Hematopoietic multipotent progenitor cell treated with erythropoietin and hydrocortisone succinate and interleukin-3 and kit ligand, for 15 days (in vitro differentiated cells): Measurements from ENCODE around the gene TMEM201.
A peak's percentile ranks its signal among the peaks of the same experiment; 100 is the strongest.

Experiments used
- DNase-seq: peaks from one replicate; pipeline ENCODE4 v3.0.0-alpha.2; 2015; ENCODE audit warnings: low spot score

Gene TMEM201

GRCh38 chr1:9600861-9601834 lies 12.4 kb downstream of the TMEM201 start:
- DNase-seq = no peak

DNA sequence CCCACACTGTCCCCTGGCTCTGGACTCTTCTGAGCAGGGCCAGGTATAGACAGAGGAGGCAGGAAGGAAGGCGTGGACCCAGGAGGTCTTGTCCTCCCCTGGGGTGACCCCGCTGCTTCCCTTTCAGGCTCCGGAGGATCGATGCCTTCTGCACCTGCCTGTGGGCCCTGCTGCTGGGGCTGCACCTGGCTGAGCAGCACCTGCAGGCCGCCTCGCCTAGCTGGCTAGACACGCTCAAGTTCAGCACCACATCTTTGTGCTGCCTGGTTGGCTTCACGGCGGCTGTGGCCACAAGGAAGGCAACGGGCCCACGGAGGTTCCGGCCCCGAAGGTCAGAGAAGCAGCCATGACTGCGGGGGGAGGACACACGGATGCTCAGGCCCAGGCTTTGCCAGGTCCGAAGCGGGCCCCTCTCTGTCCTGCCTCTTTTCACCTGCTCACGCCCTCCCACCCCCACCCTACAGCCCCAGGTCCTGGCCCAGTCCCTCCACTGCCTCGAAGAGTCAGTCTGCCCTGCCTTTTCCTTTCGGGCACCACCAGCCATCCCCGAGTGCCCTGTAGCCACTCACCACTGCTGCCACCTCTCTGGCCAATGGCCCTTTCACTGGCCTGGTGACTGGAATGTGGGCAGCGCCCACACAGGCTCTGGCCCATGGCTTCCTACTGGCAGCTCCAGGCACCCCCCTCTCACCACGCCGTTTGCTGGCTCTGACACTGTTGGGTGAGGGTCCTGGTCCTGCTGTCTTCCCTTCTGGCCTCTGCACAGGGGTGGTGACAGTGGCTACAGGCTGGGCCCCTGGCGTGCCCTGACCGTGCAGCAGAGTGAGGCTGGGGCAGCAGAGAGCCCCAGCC lies 13.5 kb downstream of the TMEM201 start:
- DNase-seq = no peak

- no peak for DNase-seq
Measured at GRCh38 chr1:9602794-9603167, 14.1 kb downstream of the TMEM201 start.

- no peak for DNase-seq
Measured at GRCh38 chr1:9603307-9603706, 14.6 kb downstream of the TMEM201 start.

DNA sequence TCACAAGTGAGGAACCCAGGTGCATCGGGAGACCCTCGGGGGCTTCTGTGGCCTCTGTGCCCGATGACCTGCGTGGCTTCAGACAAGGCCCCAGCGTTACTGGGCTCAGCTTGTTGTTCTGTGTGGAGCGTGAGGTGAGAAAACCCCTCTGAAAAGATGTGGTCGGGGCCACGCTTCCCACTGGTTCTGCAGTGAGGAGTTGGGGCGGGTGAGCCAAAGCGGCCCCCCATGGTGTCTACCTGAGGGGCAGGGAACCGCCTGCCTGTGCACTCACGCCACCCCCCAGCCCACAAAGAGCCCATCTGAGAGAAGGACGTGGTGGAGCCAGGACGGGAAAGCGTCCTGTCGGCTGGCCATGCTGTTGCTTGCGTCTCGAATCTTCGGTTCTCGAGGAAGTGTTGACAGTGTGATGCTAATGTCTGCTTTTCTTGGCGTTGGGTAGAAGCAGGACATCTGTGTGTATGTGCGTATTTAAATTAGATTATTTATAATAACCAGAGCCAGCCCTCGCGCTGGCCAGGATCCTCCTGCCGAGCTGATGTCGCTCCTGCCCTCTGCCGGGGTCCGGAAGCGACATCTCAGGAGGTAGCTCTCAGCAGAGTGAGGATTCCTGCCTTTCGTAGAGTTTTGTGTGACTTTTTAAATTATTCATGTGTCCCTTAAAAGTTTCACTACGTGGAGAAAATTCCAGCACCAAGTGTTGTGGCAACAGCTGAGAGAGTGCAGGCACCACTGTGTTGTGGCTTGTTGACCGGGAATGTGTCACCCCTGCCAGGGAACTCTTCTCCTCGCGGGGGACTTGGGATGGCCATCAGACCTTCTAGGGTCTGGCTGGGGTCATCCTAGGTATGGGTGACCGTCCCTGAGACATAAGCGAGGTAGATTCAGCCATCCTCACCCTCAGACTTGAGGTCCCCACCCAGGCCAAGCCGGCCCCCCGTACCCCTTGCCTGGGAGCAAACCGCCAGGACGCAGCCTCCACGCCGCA lies 15.3 kb downstream of the TMEM201 start:
- no peak for DNase-seq

GRCh38 chr1:9604836-9605235 lies 16.1 kb downstream of the TMEM201 start:
- no peak for DNase-seq

DNA sequence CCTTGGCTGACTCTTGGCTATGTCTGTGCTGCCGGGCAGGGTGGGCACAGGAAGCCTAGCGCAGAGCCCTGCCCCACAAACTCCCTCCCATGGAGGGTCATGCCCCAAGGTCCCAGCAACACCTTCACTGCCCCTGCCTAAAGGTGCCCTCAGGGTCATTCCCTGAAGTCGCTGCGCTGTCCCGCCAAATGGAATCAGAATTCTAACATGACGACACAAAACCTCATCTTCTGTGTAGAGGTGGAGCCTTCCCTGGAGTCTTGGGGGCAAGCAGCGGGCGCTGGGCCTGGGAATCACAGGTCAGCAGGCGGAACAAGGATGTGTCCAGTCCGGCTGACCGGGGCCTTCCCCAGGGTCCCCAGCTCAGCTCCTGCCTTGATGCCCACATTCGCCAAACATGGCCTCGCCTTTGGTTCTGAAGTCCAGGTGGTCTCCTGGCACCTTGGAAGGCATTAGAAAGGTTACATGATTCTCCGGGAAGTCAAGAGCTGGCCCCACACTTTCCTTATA lies 17.3 kb downstream of the TMEM201 start:
- no peak for DNase-seq

- DNase-seq = no peak
Measured at GRCh38 chr1:9606458-9606857, 17.7 kb downstream of the TMEM201 start.

DNA sequence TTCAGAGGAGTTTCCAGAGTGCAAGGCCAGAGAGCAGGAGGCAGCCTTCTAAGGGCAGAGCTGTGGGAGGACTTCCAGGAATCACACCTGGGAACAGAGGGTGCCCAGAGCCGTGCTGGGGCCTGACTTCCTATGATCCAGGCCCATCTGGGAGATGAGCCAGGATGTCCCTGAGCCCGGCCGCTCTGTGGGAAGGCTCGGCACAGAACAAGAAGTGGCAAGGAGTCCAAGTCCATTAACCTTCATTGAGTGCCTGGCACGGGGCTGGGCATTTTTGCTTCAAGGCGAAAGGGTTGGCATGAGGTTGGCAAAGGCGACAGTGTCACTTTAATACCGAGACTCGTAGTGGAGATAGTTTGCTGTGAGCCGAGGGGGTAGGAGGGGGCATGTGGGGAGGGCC lies 18.2 kb downstream of the TMEM201 start:
- no peak for DNase-seq

DNA sequence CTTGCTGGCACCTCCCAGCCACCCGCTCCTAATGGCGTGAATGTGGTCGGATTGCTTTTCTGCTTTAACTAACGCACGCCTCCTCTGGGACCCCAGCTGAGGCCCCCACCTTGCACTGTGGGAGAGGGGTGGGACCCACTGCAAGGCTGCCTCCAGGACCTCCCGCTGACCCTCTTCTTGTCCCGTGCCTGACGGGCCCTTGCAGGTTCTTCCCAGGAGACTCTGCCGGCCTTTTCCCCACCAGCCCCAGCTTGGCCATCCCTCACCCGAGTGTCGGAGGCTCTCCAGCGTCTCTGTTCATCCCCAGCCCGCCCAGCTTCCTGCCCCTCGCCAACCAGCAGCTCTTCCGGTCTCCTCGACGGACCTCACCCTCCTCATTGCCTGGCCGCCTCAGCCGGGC lies 18.6 kb downstream of the TMEM201 start:
- no peak for DNase-seq

GRCh38 chr1:9609998-9610397 lies 21.3 kb downstream of the TMEM201 start:
- no peak for DNase-seq

DNA sequence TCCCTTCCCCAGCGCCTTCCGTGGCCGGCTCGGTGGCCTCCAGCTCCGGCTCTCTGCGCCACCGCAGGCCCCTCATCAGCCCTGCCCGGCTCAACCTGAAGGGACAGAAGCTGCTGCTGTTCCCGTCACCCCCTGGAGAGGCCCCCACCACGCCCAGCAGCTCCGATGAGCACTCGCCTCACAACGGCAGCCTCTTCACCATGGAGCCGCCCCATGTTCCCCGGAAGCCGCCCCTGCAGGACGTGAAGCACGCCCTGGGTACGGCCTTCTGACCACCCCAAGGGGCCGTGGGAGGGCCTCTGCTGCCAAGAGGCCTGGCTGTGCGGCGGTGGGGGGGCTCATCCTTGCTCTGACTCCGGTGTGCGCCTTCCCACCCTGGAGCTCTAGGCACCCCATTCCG lies 21.8 kb downstream of the TMEM201 start:
- DNase-seq = no peak

- no peak for DNase-seq
Measured at GRCh38 chr1:9611716-9612115, 23.0 kb downstream of the TMEM201 start.

DNA sequence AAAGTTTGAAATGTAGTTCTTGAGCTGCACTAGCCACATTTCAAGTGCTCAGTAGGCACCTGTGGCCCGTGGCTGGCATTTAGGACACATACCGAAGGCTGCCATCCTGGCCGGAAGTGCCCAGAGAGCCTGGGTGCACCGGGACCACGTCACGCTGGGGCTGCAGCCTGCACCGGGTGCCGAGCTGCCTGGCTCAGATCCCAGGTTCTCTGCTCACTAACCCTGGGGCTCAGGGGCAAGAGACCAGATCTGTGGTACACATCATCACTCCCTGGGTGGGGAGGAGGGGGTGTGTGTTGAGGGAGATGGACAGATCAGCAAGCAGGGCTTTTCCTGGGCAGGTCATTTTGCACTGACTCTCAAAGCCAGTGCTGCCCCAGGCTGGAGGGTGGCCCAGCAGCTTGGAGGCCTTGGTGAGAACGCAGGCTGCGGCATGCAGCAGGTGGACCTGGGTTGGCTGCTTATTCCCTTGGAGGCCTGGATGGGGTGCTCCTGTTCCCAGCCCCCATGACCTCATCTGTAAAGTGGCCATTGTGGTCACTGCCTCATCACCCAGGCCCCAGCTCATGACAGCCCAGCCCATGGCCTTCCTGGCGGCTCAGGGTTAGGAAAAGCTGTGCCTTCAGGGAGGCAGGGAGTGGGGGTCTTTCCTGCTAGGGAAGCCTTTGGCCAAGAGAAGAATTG lies 23.6 kb downstream of the TMEM201 start:
- no peak for DNase-seq

- no peak for DNase-seq
Measured at GRCh38 chr1:9612871-9613624, 24.3 kb downstream of the TMEM201 start.

DNA sequence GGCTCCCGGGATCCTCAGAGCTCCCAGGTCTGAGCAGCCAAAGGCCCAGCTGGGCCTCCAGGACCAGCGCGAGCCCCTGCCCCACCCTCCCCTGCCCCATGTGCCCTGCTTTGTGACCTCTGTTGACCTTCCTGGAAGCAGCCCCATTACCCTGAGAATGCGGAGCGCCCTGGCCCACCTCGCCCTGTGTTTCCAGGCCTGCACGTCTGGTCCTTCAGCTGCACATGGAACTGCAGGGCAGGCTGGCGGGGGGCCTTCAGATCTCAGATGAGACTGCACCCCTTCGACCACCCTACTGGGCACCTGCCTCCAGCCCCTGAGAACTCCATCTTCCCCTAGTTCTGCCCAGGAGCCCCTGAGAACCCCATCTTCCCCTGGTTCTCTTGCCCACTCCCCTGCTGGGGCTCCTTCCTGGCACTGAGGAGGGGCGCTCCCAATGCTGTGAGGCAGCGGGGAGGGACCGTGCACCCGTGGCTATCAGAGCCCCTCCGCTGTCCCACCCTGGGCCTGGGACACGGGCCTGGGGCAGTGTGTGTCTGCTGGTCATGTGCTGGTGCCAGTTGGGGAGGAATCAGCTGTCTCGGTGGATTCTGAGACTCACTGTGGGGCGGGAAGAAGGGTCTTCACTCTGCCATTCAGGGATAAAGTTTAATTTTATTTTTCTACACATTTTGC lies 25.1 kb downstream of the TMEM201 start:
- DNase-seq = no peak

DNA sequence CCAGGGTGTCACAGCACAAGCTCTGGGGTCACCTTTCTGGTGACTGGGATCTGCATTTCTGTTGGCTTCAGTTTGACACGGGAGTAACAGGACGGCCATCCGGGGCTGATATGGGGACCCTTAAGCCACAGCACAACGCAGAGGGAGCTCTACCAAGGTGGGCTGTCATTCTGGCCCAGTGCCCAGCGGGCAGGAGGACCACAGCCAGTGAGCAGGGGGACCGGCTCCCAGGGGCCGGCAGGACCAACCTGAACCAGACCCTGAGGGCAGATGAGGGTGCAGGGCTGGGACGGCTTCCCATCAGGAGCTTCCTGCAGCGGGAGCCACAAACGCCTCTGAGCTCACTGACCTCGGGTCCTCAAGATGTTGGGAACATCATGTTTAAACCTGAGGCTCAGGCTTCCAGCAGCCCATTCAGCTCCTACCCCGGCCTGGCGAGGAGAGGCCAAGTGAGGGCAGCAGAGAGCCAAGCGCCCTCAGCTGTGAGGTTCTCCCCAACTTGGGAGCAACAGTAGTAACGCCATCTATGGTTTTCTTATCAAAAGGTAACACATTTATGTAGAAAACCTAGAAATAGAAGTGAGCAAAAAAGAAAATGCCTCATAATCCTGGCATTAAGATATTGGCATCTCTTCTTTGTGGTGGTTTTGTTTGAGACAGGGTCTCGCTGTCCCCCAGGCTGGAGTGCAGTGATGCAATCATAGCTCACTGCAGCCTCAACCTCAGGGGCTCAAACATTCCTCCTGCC lies 26.8 kb downstream of the TMEM201 start:
- peak; percentile 43 for DNase-seq

DNA sequence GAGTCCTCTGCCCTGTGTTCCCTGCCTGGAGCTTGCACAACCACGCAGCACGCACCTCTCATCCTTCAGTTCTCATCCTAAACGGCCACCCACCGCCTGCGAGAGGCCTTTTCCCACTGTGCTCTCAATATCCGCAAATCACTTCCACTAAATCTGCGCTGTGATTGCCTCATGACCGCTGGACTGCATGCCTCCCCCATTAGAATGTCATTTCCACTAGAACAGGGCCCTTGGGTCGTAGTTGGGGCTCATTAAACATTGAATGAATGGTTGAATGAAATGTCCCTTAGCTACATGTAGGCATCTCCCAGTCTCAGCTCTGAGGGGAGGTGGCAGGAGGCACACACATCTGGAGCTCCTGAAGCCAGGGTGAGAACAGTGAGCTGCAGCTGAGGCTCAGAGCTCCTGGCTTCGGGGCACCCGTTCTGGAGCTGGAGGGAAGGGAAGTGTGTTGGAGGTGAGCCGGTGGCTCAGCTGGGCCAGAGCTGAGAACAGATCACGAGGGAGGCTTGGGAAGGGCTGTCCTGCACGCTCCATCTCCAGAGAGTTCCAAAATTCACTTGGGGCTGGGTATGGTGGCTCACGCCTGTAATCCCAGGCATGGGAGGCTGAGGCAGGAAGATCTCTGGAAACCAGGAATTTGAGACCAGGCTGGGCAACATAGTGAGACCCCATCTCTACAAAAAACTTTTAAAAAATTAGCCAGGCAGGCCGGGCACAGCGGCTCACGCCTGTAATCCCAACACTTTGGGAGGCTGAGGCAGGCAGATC lies 30.4 kb downstream of the TMEM201 start:
- no peak for DNase-seq
